Nephron (organoid): ENCODE data around the gene CSF3.

Experiments used
- H3K27ac Mint-ChIP-seq, 3 experiments: 2 replicates each; pipeline ENCODE4 v1.8.0; 2020; ENCODE audit warnings: mixed read lengths in 3 of 3, mild to moderate bottlenecking in 2 of 3, moderate library complexity in 1 of 3
- H3K27me3 Mint-ChIP-seq: 2 replicates; pipeline ENCODE4 v1.8.0; 2021; ENCODE audit warnings: low read depth, mild to moderate bottlenecking, moderate library complexity, mixed read lengths
- H3K36me3 Mint-ChIP-seq: 2 replicates; pipeline ENCODE4 v1.8.0; 2020; ENCODE audit warnings: low read depth, mixed read lengths
- H3K4me1 Mint-ChIP-seq: 2 replicates; pipeline ENCODE4 v1.8.0; 2020; ENCODE audit warnings: mixed read lengths
- H3K4me3 Mint-ChIP-seq, 3 experiments: 2 replicates each; pipeline ENCODE4 v1.8.0; 2020; ENCODE audit warnings: mild to moderate bottlenecking in 3 of 3, mixed read lengths in 3 of 3, moderate library complexity in 2 of 3
- H3K9me3 Mint-ChIP-seq: 2 replicates; pipeline ENCODE4 v1.8.0; 2020; ENCODE audit warnings: mixed read lengths
- CTCF ChIP-seq, 3 experiments: fragments of 200-600 bp; sonication (generic); IDR thresholded peaks; one replicate each; pipeline ENCODE4 v1.5.0; 2021; ENCODE audit warnings: antibody characterized with exemption in 3 of 3; ENCODE audit not compliant: unreplicated experiment in 3 of 3

The CSF3 gene

GRCh38 chr17:40015005-40015997, at the start of gene CSF3:
Gene CSF3, plus strand, starts transcription at chr17:40015440. Its CDS starts 35 bp downstream, at chr17:40015475.
- Mint-ChIP-seq H3K9me3 (no peaks in the 10 kb centered on the region), H3K4me3 (no peak within 1 kb of the TSS), H3K27me3 (peaks cover 13% of the 10 kb centered on the region), H3K36me3 (peaks cover 10% of the 10 kb centered on the region), H3K4me1 (peaks cover 48% of the 10 kb centered on the region), H3K27ac (peak within 1 kb of the TSS in 2 of 3 experiments; percentile 72 to 92)
- TF ChIP-seq CTCF (IDR thresholded peaks at IDR 0.05; ENCODE audit: unreplicated experiment in 3 of 3): no peak

GRCh38 chr17:39966771-39967170, 48.5 kb upstream of the CSF3 start:
- Mint-ChIP-seq H3K9me3 (no peaks in the 10 kb centered on the region), H3K4me3 (no peak overlapping the region), H3K4me1 (peaks cover 4% of the 10 kb centered on the region), H3K27me3 (peaks cover 40% of the 10 kb centered on the region), H3K27ac (no peak overlapping the region), H3K36me3 (no peaks in the 10 kb centered on the region)
- no peak for TF ChIP-seq CTCF (IDR thresholded peaks at IDR 0.05; ENCODE audit: unreplicated experiment in 3 of 3)

- Mint-ChIP-seq H3K4me3 (no peak overlapping the region), H3K9me3 (no peaks in the 10 kb centered on the region), H3K36me3 (no peaks in the 10 kb centered on the region), H3K4me1 (peaks cover 12% of the 10 kb centered on the region), H3K27me3 (peaks cover 43% of the 10 kb centered on the region), H3K27ac (no peak overlapping the region)
- no peak for TF ChIP-seq CTCF (IDR thresholded peaks at IDR 0.05; ENCODE audit: unreplicated experiment in 3 of 3)
Measured at GRCh38 chr17:39968761-39969160, 46.5 kb upstream of the CSF3 start.

- Mint-ChIP-seq H3K4me1 (peaks cover 12% of the 10 kb centered on the region), H3K27me3 (peaks cover 44% of the 10 kb centered on the region), H3K36me3 (no peaks in the 10 kb centered on the region), H3K4me3 (no peak overlapping the region), H3K9me3 (no peaks in the 10 kb centered on the region), H3K27ac (peak overlapping the region in 2 of 3 experiments; percentile 17 to 61)
- TF ChIP-seq CTCF (IDR thresholded peaks at IDR 0.05; ENCODE audit: unreplicated experiment in 3 of 3): no peak
Measured at GRCh38 chr17:39969375-39969774, 45.9 kb upstream of the CSF3 start.

GRCh38 chr17:39970157-39970692, 45.0 kb upstream of the CSF3 start:
- Mint-ChIP-seq H3K27me3 (peaks cover 44% of the 10 kb centered on the region), H3K4me3 (no peak overlapping the region), H3K4me1 (peaks cover 12% of the 10 kb centered on the region), H3K9me3 (no peaks in the 10 kb centered on the region), H3K36me3 (no peaks in the 10 kb centered on the region), H3K27ac (peak overlapping the region in 2 of 3 experiments; percentile 43 to 61)
- TF ChIP-seq CTCF (IDR thresholded peaks at IDR 0.05; ENCODE audit: unreplicated experiment in 3 of 3): no peak
